Activated gamma-delta T cell treated with Interleukin-2 at 50 U/mL for 16 hours (primary cell): ENCODE measurements around the gene IAH1.

Experiments
- DNase-seq: peaks from one replicate; pipeline ENCODE4 v3.0.0-alpha.2; 2020

IAH1 gene, protein sequence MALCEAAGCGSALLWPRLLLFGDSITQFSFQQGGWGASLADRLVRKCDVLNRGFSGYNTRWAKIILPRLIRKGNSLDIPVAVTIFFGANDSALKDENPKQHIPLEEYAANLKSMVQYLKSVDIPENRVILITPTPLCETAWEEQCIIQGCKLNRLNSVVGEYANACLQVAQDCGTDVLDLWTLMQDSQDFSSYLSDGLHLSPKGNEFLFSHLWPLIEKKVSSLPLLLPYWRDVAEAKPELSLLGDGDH

DNA sequence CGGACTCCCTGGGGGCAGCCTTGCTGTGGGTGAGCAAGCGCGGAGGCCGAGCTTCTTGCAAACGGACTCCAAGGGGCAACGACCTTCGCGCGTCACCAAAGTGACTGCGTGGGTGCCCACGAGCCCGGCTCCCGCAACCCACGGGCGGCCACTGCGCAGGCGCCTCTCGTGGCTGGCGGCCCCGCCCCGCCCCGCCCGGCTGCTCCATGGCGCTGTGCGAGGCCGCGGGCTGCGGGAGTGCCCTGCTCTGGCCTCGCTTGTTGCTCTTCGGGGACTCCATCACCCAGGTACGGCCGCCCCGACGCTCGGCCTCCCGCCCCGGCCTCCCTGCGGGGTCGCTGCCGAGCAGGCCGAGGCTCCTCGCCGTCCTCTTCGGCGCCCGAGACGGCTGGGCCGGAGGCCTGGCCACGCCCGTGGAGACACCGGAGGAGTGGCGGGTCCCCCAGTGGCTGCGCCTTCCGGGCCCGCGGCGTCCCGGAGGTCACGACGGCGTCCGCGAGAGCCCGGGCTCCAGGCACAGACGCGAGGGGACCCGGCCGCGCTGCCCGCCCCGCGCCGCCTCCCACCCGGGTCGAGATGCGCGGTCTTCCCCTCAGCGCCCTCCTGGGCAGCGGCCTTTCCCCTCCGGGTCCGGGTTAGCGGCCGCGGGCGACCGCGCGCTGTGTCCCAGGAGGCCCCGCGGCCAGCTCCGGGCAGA lies at the start of gene IAH1:
TSS of gene IAH1 (plus strand) at position 191 of the 697 bp plus-strand sequence. CDS start at position 207, 16 bp downstream.
- peak; percentile 64 for DNase-seq

- DNase-seq: no peak
Observed at GRCh38 chr2:9428965-9429577, 45.3 kb upstream of the IAH1 start.

DNA sequence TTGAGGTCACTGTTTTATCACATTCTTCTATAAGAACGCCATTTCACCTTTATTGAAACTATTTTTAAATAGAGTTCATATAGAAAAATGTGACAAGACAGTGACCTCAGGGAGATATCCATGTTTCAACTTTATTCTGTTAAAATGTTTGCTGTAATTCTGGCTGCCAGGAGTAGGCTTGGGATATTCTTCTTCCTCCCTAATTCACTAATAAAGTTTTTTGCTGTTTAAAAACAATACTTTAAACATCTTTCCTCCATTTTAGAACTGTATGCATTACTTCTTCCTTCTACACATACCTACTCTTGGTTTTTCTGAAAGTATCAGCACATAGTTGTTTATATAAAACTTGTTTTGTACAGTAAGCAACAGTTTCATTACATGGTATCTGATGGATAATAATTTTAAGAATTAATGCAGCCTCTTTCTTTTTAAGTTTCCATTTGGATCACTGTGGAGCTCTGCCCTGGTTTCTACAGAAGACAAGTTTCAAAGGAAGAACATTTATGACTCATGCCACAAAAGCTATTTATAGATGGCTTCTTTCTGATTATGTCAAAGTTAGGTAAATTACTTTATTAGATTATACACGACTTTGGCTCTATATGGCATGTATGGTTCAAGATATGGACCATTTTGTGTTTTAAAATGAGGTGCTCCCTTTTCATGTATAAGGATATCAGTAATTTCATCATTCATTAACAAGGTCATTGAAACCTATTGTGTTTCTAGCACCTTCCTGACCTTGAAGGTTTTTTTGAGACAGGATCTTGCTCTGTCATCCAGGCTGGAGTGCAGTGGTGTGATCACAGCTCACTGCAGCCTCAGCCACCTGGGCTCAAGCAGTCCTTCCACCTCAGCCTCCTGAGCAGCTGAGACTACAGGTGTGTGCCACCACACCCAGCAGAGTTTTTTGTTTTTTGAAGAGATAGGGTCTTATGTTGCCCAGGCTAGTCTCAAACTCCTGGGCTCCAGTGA lies 43.7 kb upstream of the IAH1 start:
- DNase-seq: no peak

GRCh38 chr2:9434489-9434888 lies 39.9 kb upstream of the IAH1 start:
- no peak for DNase-seq

- DNase-seq: no peak
Observed at GRCh38 chr2:9439536-9439935, 34.8 kb upstream of the IAH1 start.

GRCh38 chr2:9440058-9440727 lies 34.2 kb upstream of the IAH1 start:
- DNase-seq: no peak

- no peak for DNase-seq
Observed at GRCh38 chr2:9441556-9441955, 32.8 kb upstream of the IAH1 start.

DNA sequence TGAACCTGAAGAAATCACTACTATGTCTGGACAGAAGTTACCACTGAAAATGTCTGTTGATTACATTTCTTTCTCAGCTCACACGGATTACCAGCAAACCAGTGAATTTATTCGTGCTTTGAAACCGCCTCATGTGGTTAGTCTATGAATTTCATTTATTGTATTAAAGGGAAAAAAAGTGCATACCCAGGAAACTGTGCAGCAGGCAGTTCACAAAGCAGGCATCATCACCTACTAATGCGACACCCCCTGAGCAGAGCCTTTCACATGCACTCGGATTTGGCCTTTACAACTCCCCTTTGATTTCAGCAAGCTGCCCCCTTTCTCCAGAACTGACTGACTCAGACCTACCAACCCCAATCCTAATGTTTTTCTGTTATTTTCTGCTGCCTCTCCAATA lies 30.8 kb upstream of the IAH1 start:
- DNase-seq: no peak

- DNase-seq: no peak
Observed at GRCh38 chr2:9445089-9445488, 29.3 kb upstream of the IAH1 start.

GRCh38 chr2:9451231-9451630 lies 23.1 kb upstream of the IAH1 start:
- no peak for DNase-seq

- DNase-seq: no peak
Observed at GRCh38 chr2:9460441-9461017, 13.8 kb upstream of the IAH1 start.

DNA sequence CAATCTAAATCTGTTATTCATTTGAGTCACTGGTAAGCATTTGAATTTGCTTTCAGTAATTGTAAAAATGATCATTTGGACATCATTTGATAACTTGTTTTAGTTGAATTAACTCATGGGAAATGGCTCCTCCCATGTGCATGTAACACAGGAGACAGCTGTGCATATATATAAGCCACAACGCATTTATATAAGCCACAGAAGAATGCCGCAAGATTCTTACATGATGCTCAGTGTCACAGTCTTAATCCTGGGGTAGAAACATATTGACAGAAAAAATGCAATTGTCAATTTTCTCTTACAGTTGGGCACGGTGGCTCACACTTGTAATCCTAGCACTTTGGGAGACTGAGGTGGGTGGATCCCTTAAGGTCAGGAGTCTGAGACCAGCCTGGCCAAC lies 13.3 kb upstream of the IAH1 start:
- no peak for DNase-seq

DNA sequence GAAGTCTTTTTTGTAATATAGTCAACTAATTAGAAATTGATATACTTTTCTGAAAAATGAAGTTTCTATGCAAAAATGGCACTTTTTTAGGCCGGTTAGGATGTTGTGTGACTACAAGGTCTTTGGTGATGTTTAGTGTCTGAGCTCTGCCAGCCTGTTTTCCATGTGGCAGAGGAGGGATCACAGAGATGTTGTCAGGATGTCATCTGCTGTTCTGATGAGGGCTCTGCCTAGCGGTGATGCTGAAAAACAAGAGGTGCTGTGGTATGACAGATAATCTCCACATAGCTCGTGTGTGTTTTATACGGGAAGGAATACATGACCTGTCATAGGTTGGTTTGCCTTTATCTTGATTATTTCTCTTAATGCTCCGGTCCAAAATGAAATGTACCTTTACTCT lies 12.0 kb upstream of the IAH1 start:
- DNase-seq: no peak

DNA sequence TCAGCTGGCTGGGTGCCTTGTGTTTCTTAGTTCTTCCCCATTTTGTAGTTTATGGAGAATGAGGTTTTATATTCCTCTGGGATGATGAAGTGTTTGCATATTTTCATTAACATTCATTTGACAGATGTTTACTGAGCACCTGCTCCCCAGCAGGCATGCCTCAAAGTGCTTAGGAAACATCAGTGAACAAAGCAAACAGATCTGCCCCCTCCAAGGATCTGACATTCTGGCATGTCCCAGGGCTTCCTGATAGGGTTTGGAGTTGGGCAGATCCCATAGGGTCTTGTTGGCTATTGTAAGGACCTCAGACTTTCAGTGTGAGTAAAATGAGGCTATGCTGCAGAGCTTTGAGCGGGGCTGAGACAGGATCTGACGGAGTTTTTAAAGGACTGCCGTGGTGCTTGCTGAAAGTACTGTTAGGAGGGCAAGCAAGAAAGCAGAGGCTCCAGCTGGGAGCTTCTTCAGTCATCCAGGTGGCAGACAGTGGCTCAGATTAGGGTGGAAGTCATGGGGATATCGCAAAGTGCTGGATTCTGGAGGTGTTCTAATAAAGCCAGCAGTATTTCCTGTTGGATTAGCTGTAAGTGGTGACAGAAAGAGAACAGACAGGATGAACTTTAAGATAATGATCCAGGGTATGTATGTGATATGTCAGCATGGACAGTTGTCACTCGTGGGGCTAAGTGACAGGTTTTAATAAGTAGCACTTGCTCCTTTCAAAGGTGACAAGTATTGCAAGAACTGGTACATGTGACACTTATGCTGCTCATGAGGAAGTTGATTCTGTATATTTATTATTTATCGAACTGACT lies 11.3 kb upstream of the IAH1 start:
- no peak for DNase-seq

DNA sequence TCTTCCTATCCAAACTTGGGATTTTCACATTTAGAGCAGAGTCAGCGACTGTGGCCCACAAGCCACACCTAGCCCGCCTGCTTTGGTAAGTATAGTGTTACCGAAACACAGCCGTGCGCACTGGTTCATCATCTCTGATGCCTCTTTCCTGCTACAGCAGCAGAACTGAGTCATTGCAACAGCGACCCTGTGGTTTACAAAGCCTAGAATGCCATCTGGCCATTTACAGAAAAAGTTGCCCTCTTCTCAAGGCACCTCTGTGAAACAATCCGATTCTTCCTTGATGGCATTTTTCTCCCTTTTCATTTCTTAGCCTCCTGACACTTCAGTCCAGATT lies 10.7 kb upstream of the IAH1 start:
- DNase-seq: no peak

DNA sequence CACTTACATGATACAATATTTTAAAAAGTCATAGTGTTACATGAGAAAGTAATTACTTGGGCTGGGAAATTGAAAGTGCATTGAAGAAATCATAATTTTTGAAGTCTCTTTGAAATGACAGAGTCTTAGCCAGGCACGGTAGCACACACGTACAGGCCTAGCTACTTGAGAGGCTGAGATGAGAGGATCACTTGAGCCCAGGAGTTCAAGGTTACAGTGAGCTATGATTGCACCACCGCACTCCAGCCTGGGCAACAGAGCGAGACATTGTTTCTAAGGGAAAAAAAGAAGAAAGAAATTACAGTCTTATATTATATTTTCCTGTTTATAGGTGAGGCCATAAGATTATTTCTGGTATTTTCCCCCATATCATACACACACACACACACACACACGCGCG lies 9.2 kb upstream of the IAH1 start:
- no peak for DNase-seq

DNA sequence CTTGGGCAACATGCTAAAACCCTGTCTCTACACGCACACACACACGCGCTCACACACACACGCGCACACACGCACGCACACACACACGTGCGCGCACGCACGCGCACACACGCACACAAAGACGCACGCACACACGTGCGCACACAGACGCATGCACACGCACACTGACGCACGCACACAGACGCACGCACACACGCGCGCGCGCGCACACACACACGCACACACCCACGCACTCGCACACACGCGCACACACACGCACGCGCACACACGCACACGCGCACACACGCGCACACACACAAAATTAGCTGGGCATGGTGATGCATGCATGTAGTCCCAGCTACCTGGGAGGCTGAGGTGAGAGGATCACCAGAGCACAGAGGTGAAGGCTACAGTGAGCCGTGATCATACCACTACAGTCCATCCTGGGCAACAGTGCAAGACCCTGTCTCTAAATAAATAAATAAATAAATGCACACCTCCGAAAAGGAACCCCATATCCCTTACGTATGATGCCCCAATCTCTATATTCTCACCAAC lies 8.1 kb upstream of the IAH1 start:
- no peak for DNase-seq

DNA sequence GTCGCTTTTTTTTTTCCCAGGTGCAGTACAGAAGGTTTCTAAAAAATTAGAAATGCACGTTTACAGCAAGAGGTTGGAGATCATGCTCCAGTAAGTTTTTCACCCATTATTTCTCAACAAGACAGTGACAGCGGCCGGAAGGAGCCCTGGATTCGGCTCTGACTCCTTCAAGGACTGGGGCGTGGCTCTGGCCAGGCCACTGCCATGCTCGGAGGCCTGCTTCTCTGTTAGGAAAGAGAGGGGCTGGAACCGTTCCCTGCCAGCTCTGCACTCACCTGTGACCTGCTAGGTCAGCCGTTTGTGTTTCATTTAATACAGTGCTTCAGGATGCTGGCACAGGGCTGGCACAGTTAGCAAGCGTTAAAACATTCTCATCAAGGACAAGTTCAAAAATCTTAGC lies 6.7 kb upstream of the IAH1 start:
- no peak for DNase-seq

- no peak for DNase-seq
Observed at GRCh38 chr2:9471206-9471605, 3.1 kb upstream of the IAH1 start.

DNA sequence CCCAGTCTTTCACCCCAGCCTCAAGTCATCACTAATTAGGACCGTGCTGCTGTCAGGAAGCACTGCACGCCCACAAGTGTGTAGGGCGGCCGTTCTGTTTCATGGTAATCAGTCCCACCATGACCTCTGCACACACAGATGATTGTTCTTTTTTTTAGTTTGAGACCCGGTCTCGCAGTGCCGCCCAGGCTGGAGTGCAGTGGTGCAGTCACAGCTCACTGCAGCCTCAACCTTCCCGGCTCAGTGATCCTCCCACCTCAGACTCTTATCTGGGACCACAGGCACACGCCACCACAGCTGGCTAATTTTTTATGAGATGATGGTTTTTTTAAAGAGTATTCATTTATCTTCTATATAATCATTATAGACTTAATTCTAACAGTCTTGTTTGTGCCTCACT lies 1.8 kb upstream of the IAH1 start:
- no peak for DNase-seq

GRCh38 chr2:9473308-9473984 lies 905 bp upstream of the IAH1 start:
- DNase-seq: peak; percentile 9
